GM10248 (cell line): ENCODE measurements around the gene B4GALT6.

Experiments used
- CTCF ChIA-PET: fragments of 300-600 bp; sonication (Branson Sonifier 250); formaldehyde crosslinking; extraction: SDS; loops from one replicate; lab custom pipeline; 2021; ENCODE audit warnings: antibody characterized with exemption; lab: Yijun Ruan, JAX
- POLR2A ChIA-PET: fragments of 350-650 bp; sonication (Branson Sonifier 250); formaldehyde crosslinking; extraction: SDS; loops from one replicate; lab custom pipeline; 2020; ENCODE audit warnings: antibody characterized with exemption; lab: Yijun Ruan, JAX
- DNase-seq: peaks from one replicate; pipeline ENCODE4 v3.0.0; 2012; ENCODE audit errors: extremely low spot score
- CTCF ChIP-seq: IDR thresholded peaks from 2 replicates; pipeline ENCODE4 v1.5.1; 2012; ENCODE audit warnings: mild to moderate bottlenecking, low read depth; ENCODE audit errors: extremely low read depth, missing control alignments, control extremely low read depth

Gene B4GALT6

GRCh38 chr18:31710826-31711225 lies 26.4 kb upstream of the B4GALT6 start:
- no peak for DNase-seq
- ChIA-PET POLR2A (no interaction called here), CTCF (interaction anchor here (0.9 kb wide), 1 partner anchor 11 kb away, joined by 4 read pairs; no protein-coding TSS in a partner anchor)
- no peak for TF ChIP-seq CTCF

GRCh38 chr18:31707815-31708214 lies 23.4 kb upstream of the B4GALT6 start:
- TF ChIP-seq CTCF = no peak
- CTCF ChIA-PET = interaction anchor here (1.2 to 5.4 kb wide), 4 partner anchors 12 to 28 kb away, joined by 3 to 55 read pairs (median 5); no protein-coding TSS in a partner anchor
- DNase-seq = no peak
- POLR2A ChIA-PET = no interaction called here

GRCh38 chr18:31702449-31702848 lies 18.1 kb upstream of the B4GALT6 start:
- ChIA-PET POLR2A (no interaction called here), CTCF (interaction anchor here (1.4 to 2.3 kb wide), 5 partner anchors 11 to 23 kb away, joined by 3 to 9 read pairs (median 5); no protein-coding TSS in a partner anchor)
- no peak for DNase-seq
- no peak for TF ChIP-seq CTCF

- TF ChIP-seq CTCF = no peak
- POLR2A ChIA-PET = no interaction called here
- no peak for DNase-seq
- CTCF ChIA-PET = interaction anchor here (2.3 kb wide), 1 partner anchor 21 kb away, joined by 9 read pairs; no protein-coding TSS in a partner anchor
Observed at GRCh38 chr18:31701744-31702143, 17.4 kb upstream of the B4GALT6 start.

GRCh38 chr18:31700990-31701389 lies 16.6 kb upstream of the B4GALT6 start:
- CTCF ChIA-PET = no interaction called here
- POLR2A ChIA-PET = no interaction called here
- TF ChIP-seq CTCF = no peak
- DNase-seq = no peak

GRCh38 chr18:31697351-31698298 lies 13.2 kb upstream of the B4GALT6 start:
- POLR2A ChIA-PET = no interaction called here
- TF ChIP-seq CTCF = no peak
- CTCF ChIA-PET = interaction anchor here (0.7 to 2.2 kb wide), 4 partner anchors 10 to 25 kb away, joined by 3 to 6 read pairs (median 5); no protein-coding TSS in a partner anchor
- no peak for DNase-seq
